ENCODE data around the gene PDE4A. TPM values are rescaled to one million over a fixed set of nuclear protein-coding genes. Genes with fewer than 3 reads are reported as not detected.
"Not testable (repeated sequence)": the region's sequence is repeated elsewhere in the genome, so short reads cannot be mapped to it uniquely, and the experiment has no call there.

The PDE4A gene
- total and polyA plus RNA-seq, 2 donors = 0.24 to 4.8 TPM

GRCh38 chr19:10408511-10409283 is 11.6 kb upstream of the PDE4A start:
- Histone ChIP-seq H3K27ac (ENCODE audit: low read depth in 1 of 2, low read length in 1 of 2) (peak overlapping the region; percentile 46 to 58), H3K27me3 (ENCODE audit: control insufficient read depth in 2 of 2, insufficient read depth in 1 of 2, low read length in 1 of 2) (peaks cover 0 to 27% of the 10 kb centered on the region in 2 donors), H3K4me1 (ENCODE audit: control insufficient read depth in 2 of 2, insufficient read depth in 2 of 2, low read length in 2 of 2) (peaks cover 27 to 75% of the 10 kb centered on the region in 2 donors), H3K9me3 (ENCODE audit: control insufficient read depth in 2 of 2, insufficient read depth in 1 of 2, low read length in 1 of 2) (no peaks in the 10 kb centered on the region), H3K36me3 (ENCODE audit: control insufficient read depth in 2 of 2, insufficient read depth in 2 of 2, low read length in 1 of 2) (no peaks in the 10 kb centered on the region), H3K4me3 (ENCODE audit: low read length in 2 of 2) (no peak overlapping the region)
- 55% methylated on average over 18 of the region's 18 CpGs for WGBS
- peak in 2 of 9 donors; percentile 50 to 74 for DNase-seq (ENCODE audit: low read depth in 6 of 9, low spot score in 9 of 9)

- H3K27me3 ChIP-seq (ENCODE audit: control insufficient read depth in 2 of 2, insufficient read depth in 1 of 2, low read length in 1 of 2); DNase-seq (ENCODE audit: low read depth in 6 of 9, low spot score in 9 of 9); H3K4me3 ChIP-seq (ENCODE audit: low read length in 2 of 2); H3K9me3 ChIP-seq (ENCODE audit: control insufficient read depth in 2 of 2, insufficient read depth in 1 of 2, low read length in 1 of 2); H3K36me3 ChIP-seq (ENCODE audit: control insufficient read depth in 2 of 2, insufficient read depth in 2 of 2, low read length in 1 of 2): not testable (repeated sequence)
- peaks cover 29 to 63% of the 10 kb centered on the region in 2 donors for H3K4me1 ChIP-seq (ENCODE audit: control insufficient read depth in 2 of 2, insufficient read depth in 2 of 2, low read length in 2 of 2)
- WGBS = 92% methylated on average over 5 of the region's 5 CpGs
- H3K27ac ChIP-seq (ENCODE audit: low read depth in 1 of 2, low read length in 1 of 2) = peak overlapping the region; percentile 24 to 42
These were observed 9.1 kb upstream of the PDE4A start for GRCh38 chr19:10411224-10411623.

GRCh38 chr19:10412257-10412977 is 7.9 kb upstream of the PDE4A start:
- H3K4me1 ChIP-seq (ENCODE audit: control insufficient read depth in 2 of 2, insufficient read depth in 2 of 2, low read length in 2 of 2) = peaks cover 32 to 75% of the 10 kb centered on the region in 2 donors
- peak overlapping the region in 1 of 2 donors; percentile 12 for H3K4me3 ChIP-seq (ENCODE audit: low read length in 2 of 2)
- H3K27me3 ChIP-seq (ENCODE audit: control insufficient read depth in 2 of 2, insufficient read depth in 1 of 2, low read length in 1 of 2) = peaks cover 8 to 19% of the 10 kb centered on the region in 2 donors
- peak in 7 of 9 donors; percentile 48 to 91 (median 74) for DNase-seq (ENCODE audit: low read depth in 6 of 9, low spot score in 9 of 9)
- no peaks in the 10 kb centered on the region for H3K36me3 ChIP-seq (ENCODE audit: control insufficient read depth in 2 of 2, insufficient read depth in 2 of 2, low read length in 1 of 2)
- WGBS = 78% methylated on average over 13 of the region's 13 CpGs
- H3K27ac ChIP-seq (ENCODE audit: low read depth in 1 of 2, low read length in 1 of 2) = peak overlapping the region; percentile 91 to 93
- H3K9me3 ChIP-seq (ENCODE audit: control insufficient read depth in 2 of 2, insufficient read depth in 1 of 2, low read length in 1 of 2) = peaks cover 0 to 17% of the 10 kb centered on the region in 2 donors

- H3K4me1 ChIP-seq (ENCODE audit: control insufficient read depth in 2 of 2, insufficient read depth in 2 of 2, low read length in 2 of 2) = peaks cover 32 to 77% of the 10 kb centered on the region in 2 donors
- peaks cover 44 to 55% of the 10 kb centered on the region in 2 donors for H3K27me3 ChIP-seq (ENCODE audit: control insufficient read depth in 2 of 2, insufficient read depth in 1 of 2, low read length in 1 of 2)
- DNase-seq (ENCODE audit: low read depth in 6 of 9, low spot score in 9 of 9) = no peak
- peak overlapping the region; percentile 49 to 55 for H3K4me3 ChIP-seq (ENCODE audit: low read length in 2 of 2)
- H3K36me3 ChIP-seq (ENCODE audit: control insufficient read depth in 2 of 2, insufficient read depth in 2 of 2, low read length in 1 of 2) = no peaks in the 10 kb centered on the region
- H3K27ac ChIP-seq (ENCODE audit: low read depth in 1 of 2, low read length in 1 of 2) = peak overlapping the region; percentile 13 to 32
- 21% methylated on average over 9 of the region's 9 CpGs for WGBS
- H3K9me3 ChIP-seq (ENCODE audit: control insufficient read depth in 2 of 2, insufficient read depth in 1 of 2, low read length in 1 of 2) = peaks cover 0 to 22% of the 10 kb centered on the region in 2 donors
These were observed 4.3 kb upstream of the PDE4A start for GRCh38 chr19:10416083-10416379.

GRCh38 chr19:10416380-10417257 is 3.7 kb upstream of the PDE4A start:
- WGBS = 4% methylated on average over 67 of the region's 67 CpGs
- Histone ChIP-seq H3K36me3 (ENCODE audit: control insufficient read depth in 2 of 2, insufficient read depth in 2 of 2, low read length in 1 of 2) (no peaks in the 10 kb centered on the region), H3K9me3 (ENCODE audit: control insufficient read depth in 2 of 2, insufficient read depth in 1 of 2, low read length in 1 of 2) (peaks cover 0 to 28% of the 10 kb centered on the region in 2 donors), H3K27me3 (ENCODE audit: control insufficient read depth in 2 of 2, insufficient read depth in 1 of 2, low read length in 1 of 2) (peaks cover 50 to 60% of the 10 kb centered on the region in 2 donors), H3K27ac (ENCODE audit: low read depth in 1 of 2, low read length in 1 of 2) (peak overlapping the region; percentile 13 to 32), H3K4me1 (ENCODE audit: control insufficient read depth in 2 of 2, insufficient read depth in 2 of 2, low read length in 2 of 2) (peaks cover 26 to 77% of the 10 kb centered on the region in 2 donors), H3K4me3 (ENCODE audit: low read length in 2 of 2) (peak overlapping the region; percentile 49 to 55)
- peak in 8 of 9 donors; percentile 58 to 88 (median 82) for DNase-seq (ENCODE audit: low read depth in 6 of 9, low spot score in 9 of 9)

- Histone ChIP-seq H3K36me3 (ENCODE audit: control insufficient read depth in 2 of 2, insufficient read depth in 2 of 2, low read length in 1 of 2) (no peaks in the 10 kb centered on the region), H3K4me3 (ENCODE audit: low read length in 2 of 2) (no peak overlapping the region), H3K4me1 (ENCODE audit: control insufficient read depth in 2 of 2, insufficient read depth in 2 of 2, low read length in 2 of 2) (peaks cover 18 to 71% of the 10 kb centered on the region in 2 donors), H3K9me3 (ENCODE audit: control insufficient read depth in 2 of 2, insufficient read depth in 1 of 2, low read length in 1 of 2) (peaks cover 0 to 33% of the 10 kb centered on the region in 2 donors), H3K27ac (ENCODE audit: low read depth in 1 of 2, low read length in 1 of 2) (no peak overlapping the region), H3K27me3 (ENCODE audit: control insufficient read depth in 2 of 2, insufficient read depth in 1 of 2, low read length in 1 of 2) (peaks cover 58 to 71% of the 10 kb centered on the region in 2 donors)
- DNase-seq (ENCODE audit: low read depth in 6 of 9, low spot score in 9 of 9) = peak in 1 of 9 donors; percentile 40
- 16% methylated on average over 30 of the region's 30 CpGs for WGBS
These were observed 2.6 kb upstream of the PDE4A start for GRCh38 chr19:10417541-10418234.

- WGBS = 16% methylated on average over 3 of the region's 3 CpGs
- Histone ChIP-seq H3K4me1 (ENCODE audit: control insufficient read depth in 2 of 2, insufficient read depth in 2 of 2, low read length in 2 of 2) (peaks cover 17 to 66% of the 10 kb centered on the region in 2 donors), H3K9me3 (ENCODE audit: control insufficient read depth in 2 of 2, insufficient read depth in 1 of 2, low read length in 1 of 2) (peaks cover 0 to 33% of the 10 kb centered on the region in 2 donors), H3K36me3 (ENCODE audit: control insufficient read depth in 2 of 2, insufficient read depth in 2 of 2, low read length in 1 of 2) (no peaks in the 10 kb centered on the region), H3K27ac (ENCODE audit: low read depth in 1 of 2, low read length in 1 of 2) (no peak overlapping the region), H3K4me3 (ENCODE audit: low read length in 2 of 2) (no peak overlapping the region), H3K27me3 (ENCODE audit: control insufficient read depth in 2 of 2, insufficient read depth in 1 of 2, low read length in 1 of 2) (peaks cover 62 to 76% of the 10 kb centered on the region in 2 donors)
- no peak for DNase-seq (ENCODE audit: low read depth in 6 of 9, low spot score in 9 of 9)
These were observed 2.2 kb upstream of the PDE4A start for GRCh38 chr19:10418235-10418484.

GRCh38 chr19:10418485-10419199 is 1.7 kb upstream of the PDE4A start:
- peaks cover 0 to 33% of the 10 kb centered on the region in 2 donors for H3K9me3 ChIP-seq (ENCODE audit: control insufficient read depth in 2 of 2, insufficient read depth in 1 of 2, low read length in 1 of 2)
- peaks cover 17 to 65% of the 10 kb centered on the region in 2 donors for H3K4me1 ChIP-seq (ENCODE audit: control insufficient read depth in 2 of 2, insufficient read depth in 2 of 2, low read length in 2 of 2)
- peaks cover 66 to 81% of the 10 kb centered on the region in 2 donors for H3K27me3 ChIP-seq (ENCODE audit: control insufficient read depth in 2 of 2, insufficient read depth in 1 of 2, low read length in 1 of 2)
- DNase-seq (ENCODE audit: low read depth in 6 of 9, low spot score in 9 of 9) = peak in 1 of 9 donors; percentile 34
- WGBS = 3% methylated on average over 32 of the region's 32 CpGs
- H3K27ac ChIP-seq (ENCODE audit: low read depth in 1 of 2, low read length in 1 of 2) = no peak overlapping the region
- peak overlapping the region in 1 of 2 donors; percentile 33 for H3K4me3 ChIP-seq (ENCODE audit: low read length in 2 of 2)
- no peaks in the 10 kb centered on the region for H3K36me3 ChIP-seq (ENCODE audit: control insufficient read depth in 2 of 2, insufficient read depth in 2 of 2, low read length in 1 of 2)

Measured in thymus (tissue), 11 donors.